Activated CD4-positive, alpha-beta memory T cell treated with anti-CD3 and anti-CD28 coated beads, Interleukin-2, amount 10 ng/mL, durations not matched to agents 7 days and 5 days (primary cell): ENCODE results near the gene GUCA2A. TPM values are rescaled to one million over a fixed set of nuclear protein-coding genes. Genes with fewer than 3 reads are reported as not detected.

ENCODE experiments used
- CTCF ChIA-PET: fragments of 350-600 bp; sonication (Branson Sonifier 250); formaldehyde crosslinking; loops from one replicate; lab custom pipeline; 2021; ENCODE audit warnings: antibody characterized with exemption, inconsistent platforms; lab: Charles Lee
- POLR2A ChIA-PET: fragments of 350-600 bp; sonication (Branson Sonifier 250); formaldehyde crosslinking; loops from one replicate; lab custom pipeline; 2021; ENCODE audit warnings: antibody characterized with exemption; lab: Charles Lee
- DNase-seq: peaks from one replicate; pipeline ENCODE4 v3.0.0-alpha.2; 2020
- H3K27ac Mint-ChIP-seq: one replicate; pipeline ENCODE4 v1.8.0; 2021; ENCODE audit warnings: mild to moderate bottlenecking, mixed read lengths
- H3K27me3 Mint-ChIP-seq: one replicate; pipeline ENCODE4 v1.8.0; 2021; ENCODE audit warnings: mixed read lengths
- H3K36me3 Mint-ChIP-seq: one replicate; pipeline ENCODE4 v1.8.0; 2021; ENCODE audit warnings: low read depth, mixed read lengths
- H3K4me1 Mint-ChIP-seq: one replicate; pipeline ENCODE4 v1.8.0; 2021; ENCODE audit warnings: mixed read lengths
- H3K4me3 Mint-ChIP-seq: one replicate; pipeline ENCODE4 v1.8.0; 2021; ENCODE audit warnings: mild to moderate bottlenecking, mixed read lengths
- H3K9me3 Mint-ChIP-seq: one replicate; pipeline ENCODE4 v1.8.0; 2021; ENCODE audit warnings: mixed read lengths
- total RNA-seq, 2 experiments: library from RNA; stranded (reverse); gene quantifications; one replicate each; pipeline ENCODE4 v1.2.3, GENCODE V29; 2021

Gene GUCA2A
- total RNA-seq, 2 experiments from 2014 or later = not detected

GRCh38 chr1:42145764-42146625 lies 18.6 kb downstream of the GUCA2A start:
- CTCF ChIA-PET = no interaction called here
- Mint-ChIP-seq H3K27ac (no peak overlapping the region), H3K4me3 (no peak overlapping the region), H3K9me3 (no peaks in the 10 kb centered on the region), H3K27me3 (peaks cover 13% of the 10 kb centered on the region), H3K4me1 (peaks cover 4% of the 10 kb centered on the region), H3K36me3 (no peaks in the 10 kb centered on the region)
- no peak for DNase-seq
- POLR2A ChIA-PET = no interaction called here

DNA sequence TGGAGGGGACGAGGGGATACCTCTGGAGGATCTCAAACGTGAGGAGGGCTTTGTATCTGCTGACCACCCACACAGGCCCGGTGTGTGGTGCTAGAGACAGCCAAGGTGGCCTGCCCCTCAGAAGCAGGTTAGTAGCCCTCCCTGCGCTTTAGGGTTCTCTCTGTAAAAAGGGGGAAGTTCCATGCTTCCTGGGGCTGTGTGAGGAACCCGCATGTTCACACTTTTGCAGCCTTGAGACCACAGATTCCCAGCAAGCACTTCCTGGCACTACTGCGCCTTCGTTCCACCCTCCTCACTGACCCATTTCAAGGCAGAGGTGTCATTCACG lies 19.2 kb downstream of the GUCA2A start:
- Mint-ChIP-seq H3K27ac (no peak overlapping the region), H3K27me3 (peaks cover 12% of the 10 kb centered on the region), H3K4me3 (no peak overlapping the region), H3K9me3 (no peaks in the 10 kb centered on the region), H3K4me1 (peaks cover 4% of the 10 kb centered on the region), H3K36me3 (no peaks in the 10 kb centered on the region)
- ChIA-PET CTCF (no interaction called here), POLR2A (no interaction called here)
- no peak for DNase-seq

- Mint-ChIP-seq H3K9me3 (no peaks in the 10 kb centered on the region), H3K36me3 (no peaks in the 10 kb centered on the region), H3K4me3 (no peak overlapping the region), H3K27ac (no peak overlapping the region), H3K4me1 (peaks cover 4% of the 10 kb centered on the region), H3K27me3 (peaks cover 8% of the 10 kb centered on the region)
- CTCF ChIA-PET = no interaction called here
- DNase-seq = no peak
- POLR2A ChIA-PET = no interaction called here
These were observed 19.7 kb downstream of the GUCA2A start for GRCh38 chr1:42144711-42145388.

GRCh38 chr1:42143896-42144710 lies 20.4 kb downstream of the GUCA2A start:
- H3K9me3 Mint-ChIP-seq = no peaks in the 10 kb centered on the region
- H3K36me3 Mint-ChIP-seq = no peaks in the 10 kb centered on the region
- CTCF ChIA-PET = no interaction called here
- peaks cover 6% of the 10 kb centered on the region for H3K27me3 Mint-ChIP-seq
- no peak overlapping the region for H3K27ac Mint-ChIP-seq
- POLR2A ChIA-PET = no interaction called here
- H3K4me1 Mint-ChIP-seq = peaks cover 4% of the 10 kb centered on the region
- H3K4me3 Mint-ChIP-seq = no peak overlapping the region
- no peak for DNase-seq

DNA sequence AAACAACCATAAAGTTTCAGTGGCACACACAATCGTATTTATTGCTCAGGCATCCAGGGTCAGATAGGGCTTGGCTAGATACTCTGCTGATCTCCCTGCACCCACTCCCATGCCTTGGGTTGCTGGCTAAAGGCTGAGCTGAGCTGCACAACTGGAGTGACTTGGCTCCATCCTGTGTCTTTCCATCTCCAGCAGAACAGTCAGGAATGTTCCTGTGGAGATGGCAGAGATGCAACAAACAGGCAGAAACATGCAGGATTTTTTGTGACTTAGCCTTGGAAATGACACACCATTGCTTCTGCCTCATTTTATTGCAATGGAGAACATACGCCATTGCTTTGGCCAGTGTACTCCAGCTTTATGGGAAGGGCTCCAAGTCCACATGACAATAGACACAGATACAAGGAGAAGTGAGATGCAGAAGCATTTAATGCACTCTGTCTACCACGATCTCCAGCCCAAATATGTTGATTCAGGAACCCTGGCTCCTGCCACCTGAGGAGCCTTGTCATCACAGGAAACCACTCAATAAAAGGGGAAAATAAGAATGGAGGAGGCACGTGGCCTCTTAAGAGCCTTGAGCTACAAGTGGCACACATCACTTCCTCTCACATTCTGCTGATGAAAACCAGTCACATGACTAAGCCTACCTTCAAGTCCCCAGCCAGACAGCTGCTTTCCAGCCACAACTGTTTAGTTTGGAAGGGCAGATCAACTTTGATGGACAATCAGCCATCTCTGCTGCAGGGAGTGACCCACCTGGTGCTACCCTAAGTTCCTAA lies 21.5 kb downstream of the GUCA2A start:
- POLR2A ChIA-PET = no interaction called here

DNA sequence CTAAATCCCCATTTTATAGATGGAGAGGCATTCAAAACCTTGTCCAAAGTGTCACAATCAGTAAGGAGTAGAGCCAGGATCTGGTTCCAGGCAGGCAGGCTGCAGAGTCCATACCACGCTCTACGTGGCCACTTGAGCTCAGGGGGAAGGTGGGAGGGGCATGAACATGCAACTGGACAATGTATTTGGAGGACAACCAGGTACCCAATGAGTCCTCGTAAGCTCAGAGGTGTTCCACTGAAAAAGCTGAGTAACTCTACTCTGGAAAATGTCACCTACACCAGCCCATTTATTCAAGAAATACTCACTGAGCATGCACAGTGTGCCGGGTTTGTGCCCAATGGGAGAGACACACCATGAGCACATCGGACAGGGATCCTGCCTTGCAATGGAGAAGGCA lies 22.6 kb downstream of the GUCA2A start:
- H3K9me3 Mint-ChIP-seq = no peaks in the 10 kb centered on the region
- POLR2A ChIA-PET = no interaction called here

More for the DNA sequence above, 21.5 kb downstream of the GUCA2A start:
- H3K4me1 Mint-ChIP-seq = peaks cover 4% of the 10 kb centered on the region
- H3K36me3 Mint-ChIP-seq = no peaks in the 10 kb centered on the region
- no peak overlapping the region for H3K27ac Mint-ChIP-seq
- H3K9me3 Mint-ChIP-seq = no peaks in the 10 kb centered on the region
- H3K27me3 Mint-ChIP-seq = peaks cover 6% of the 10 kb centered on the region
- DNase-seq = no peak
- H3K4me3 Mint-ChIP-seq = no peak overlapping the region
- CTCF ChIA-PET = no interaction called here

GRCh38 chr1:42140191-42140590 lies 24.4 kb downstream of the GUCA2A start:
- H3K36me3 Mint-ChIP-seq = no peaks in the 10 kb centered on the region
- DNase-seq = no peak
- CTCF ChIA-PET = no interaction called here
- H3K27ac Mint-ChIP-seq = no peak overlapping the region
- POLR2A ChIA-PET = no interaction called here
- H3K9me3 Mint-ChIP-seq = no peaks in the 10 kb centered on the region
- no peak overlapping the region for H3K4me3 Mint-ChIP-seq
- peaks cover 9% of the 10 kb centered on the region for H3K27me3 Mint-ChIP-seq
- H3K4me1 Mint-ChIP-seq = peaks cover 4% of the 10 kb centered on the region

More for the DNA sequence above, 22.6 kb downstream of the GUCA2A start:
- DNase-seq = no peak
- peaks cover 4% of the 10 kb centered on the region for H3K4me1 Mint-ChIP-seq
- peaks cover 6% of the 10 kb centered on the region for H3K27me3 Mint-ChIP-seq
- CTCF ChIA-PET = no interaction called here
- H3K36me3 Mint-ChIP-seq = no peaks in the 10 kb centered on the region
- no peak overlapping the region for H3K4me3 Mint-ChIP-seq
- no peak overlapping the region for H3K27ac Mint-ChIP-seq

DNA sequence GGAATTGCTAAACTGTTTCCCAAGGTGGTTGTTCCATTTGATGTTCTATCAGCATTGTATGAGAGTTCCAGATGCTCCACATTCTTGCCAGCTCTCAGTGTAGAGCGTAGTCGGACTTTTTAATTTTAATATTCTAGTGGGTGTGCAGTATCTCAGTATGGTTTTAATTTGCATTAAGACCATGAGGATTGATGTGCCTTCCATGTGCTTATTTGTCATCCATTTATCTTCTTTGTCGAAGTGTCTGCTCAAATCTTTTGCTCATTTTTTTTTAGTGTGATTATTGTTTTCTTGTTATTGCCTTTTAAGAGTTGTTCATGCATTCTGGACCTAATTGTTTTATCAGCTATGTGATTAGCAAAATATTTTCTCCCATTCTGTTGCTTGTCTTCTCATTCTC lies 25.1 kb downstream of the GUCA2A start:
- Mint-ChIP-seq H3K9me3 (no peaks in the 10 kb centered on the region), H3K4me1 (peaks cover 4% of the 10 kb centered on the region), H3K36me3 (no peaks in the 10 kb centered on the region), H3K27me3 (peaks cover 9% of the 10 kb centered on the region), H3K27ac (no peak overlapping the region), H3K4me3 (no peak overlapping the region)
- ChIA-PET POLR2A (no interaction called here), CTCF (no interaction called here)
- no peak for DNase-seq

- no peak overlapping the region for H3K4me3 Mint-ChIP-seq
- CTCF ChIA-PET = no interaction called here
These were observed 26.0 kb downstream of the GUCA2A start for GRCh38 chr1:42138586-42138985.

GRCh38 chr1:42137766-42138165 lies 26.8 kb downstream of the GUCA2A start:
- ChIA-PET CTCF (no interaction called here), POLR2A (no interaction called here)
- Mint-ChIP-seq H3K27ac (no peak overlapping the region), H3K4me3 (no peak overlapping the region), H3K36me3 (no peaks in the 10 kb centered on the region), H3K9me3 (no peaks in the 10 kb centered on the region), H3K27me3 (peaks cover 6% of the 10 kb centered on the region), H3K4me1 (no peaks in the 10 kb centered on the region)
- DNase-seq = no peak

More at GRCh38 chr1:42138586-42138985, 26.0 kb downstream of the GUCA2A start:
- H3K9me3 Mint-ChIP-seq = no peaks in the 10 kb centered on the region
- H3K4me1 Mint-ChIP-seq = peaks cover 4% of the 10 kb centered on the region
- no peak overlapping the region for H3K27ac Mint-ChIP-seq
- DNase-seq = no peak
- H3K27me3 Mint-ChIP-seq = peaks cover 9% of the 10 kb centered on the region
- H3K36me3 Mint-ChIP-seq = no peaks in the 10 kb centered on the region
- POLR2A ChIA-PET = no interaction called here

DNA sequence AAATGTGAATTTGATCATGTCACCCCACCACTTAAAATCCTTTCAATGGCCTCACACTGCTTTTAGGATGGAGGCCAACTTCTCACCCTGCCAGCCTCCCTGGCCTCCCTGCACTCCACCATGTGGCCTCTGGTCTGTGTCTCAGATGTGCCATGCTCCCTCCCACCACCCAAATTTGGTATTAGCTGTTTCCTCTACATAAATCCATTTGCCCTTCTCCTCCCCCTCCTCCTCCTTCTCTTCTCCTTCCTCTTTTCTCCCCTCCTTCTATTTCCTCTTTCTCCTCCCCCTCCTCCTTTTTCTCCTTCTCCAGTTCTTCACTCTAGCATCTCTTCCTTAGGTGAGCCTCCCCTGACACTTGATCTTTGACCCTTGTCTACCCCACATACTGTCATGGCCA lies 28.1 kb downstream of the GUCA2A start:
- H3K27ac Mint-ChIP-seq = no peak overlapping the region
- H3K4me3 Mint-ChIP-seq = no peak overlapping the region
- peaks cover 6% of the 10 kb centered on the region for H3K27me3 Mint-ChIP-seq
- H3K4me1 Mint-ChIP-seq = no peaks in the 10 kb centered on the region
- no peaks in the 10 kb centered on the region for H3K36me3 Mint-ChIP-seq
- no peaks in the 10 kb centered on the region for H3K9me3 Mint-ChIP-seq
- no peak for DNase-seq
- CTCF ChIA-PET = interaction anchor here (0.9 to 1.0 kb wide), 2 partner anchors 11 to 37 kb away, joined by 3 to 4 read pairs; no protein-coding TSS in a partner anchor
- POLR2A ChIA-PET = no interaction called here

GRCh38 chr1:42135426-42135825 lies 29.1 kb downstream of the GUCA2A start:
- Mint-ChIP-seq H3K27ac (no peak overlapping the region), H3K27me3 (peaks cover 6% of the 10 kb centered on the region), H3K9me3 (no peaks in the 10 kb centered on the region), H3K4me3 (no peak overlapping the region), H3K4me1 (no peaks in the 10 kb centered on the region), H3K36me3 (no peaks in the 10 kb centered on the region)
- POLR2A ChIA-PET = no interaction called here
- DNase-seq = no peak
- CTCF ChIA-PET = no interaction called here
